ENCODE results near the gene SH3D21. TPM values are rescaled to one million over a fixed set of nuclear protein-coding genes. Genes with fewer than 3 reads are reported as not detected.

Gene SH3D21
- total and polyA plus RNA-seq, 2 experiments from 2014 or later, result 2.6 to 2.9 TPM

DNA sequence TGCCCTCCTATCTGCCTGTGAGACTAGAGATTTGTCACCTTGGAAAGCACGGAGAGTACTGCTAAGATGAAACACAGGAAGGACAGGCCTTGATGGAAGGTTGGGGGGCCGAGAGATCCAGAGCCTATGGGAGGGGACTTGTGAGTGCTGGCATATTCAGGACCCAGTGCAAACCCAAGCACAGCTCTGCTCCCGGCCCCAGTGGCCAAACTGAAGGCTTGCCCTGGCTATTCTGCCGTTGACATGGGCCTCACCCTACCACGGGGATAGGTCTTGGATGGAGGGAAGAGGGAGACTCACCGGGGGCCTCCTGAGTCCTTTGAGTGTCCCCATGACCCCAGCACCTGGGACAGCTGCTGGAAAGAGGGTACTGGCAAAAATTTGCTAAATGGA is 21.9 kb downstream of the SH3D21 start:
- Histone ChIP-seq H2AFZ (no peak overlapping the region), H3K4me2 (no peak overlapping the region), H3K4me3 (no peak overlapping the region), H3K9me3 (ENCODE audit: low read depth) (no peaks in the 10 kb centered on the region), H3K9me2 (replicated peaks; ENCODE audit: insufficient read depth) (no peaks in the 10 kb centered on the region), H3K79me2 (no peaks in the 10 kb centered on the region), H3K4me1 (ENCODE audit: insufficient read depth) (peaks cover 26% of the 10 kb centered on the region), H3K27ac (no peak overlapping the region), H4K20me1 (ENCODE audit: insufficient read depth, poor library complexity, severe bottlenecking) (no peaks in the 10 kb centered on the region), H3K27me3 (no peaks in the 10 kb centered on the region), H3K36me3 (replicated peaks; ENCODE audit: insufficient read depth, low read depth) (no peaks in the 10 kb centered on the region)
- 87% methylated on average over 6 of the region's 6 CpGs for WGBS (ENCODE audit: low lambda C conversion rate, missing lambda C conversion rate)
- no peak for DNase-seq (ENCODE audit: low spot score)
- TF ChIP-seq EZH2 (IDR thresholded peaks at IDR 0.05; ENCODE audit: borderline replicate concordance) (no peak), EZH2phosphoT487 (IDR thresholded peaks at IDR 0.05; ENCODE audit: low read depth, severe bottlenecking, unreplicated experiment) (no peak)

DNA sequence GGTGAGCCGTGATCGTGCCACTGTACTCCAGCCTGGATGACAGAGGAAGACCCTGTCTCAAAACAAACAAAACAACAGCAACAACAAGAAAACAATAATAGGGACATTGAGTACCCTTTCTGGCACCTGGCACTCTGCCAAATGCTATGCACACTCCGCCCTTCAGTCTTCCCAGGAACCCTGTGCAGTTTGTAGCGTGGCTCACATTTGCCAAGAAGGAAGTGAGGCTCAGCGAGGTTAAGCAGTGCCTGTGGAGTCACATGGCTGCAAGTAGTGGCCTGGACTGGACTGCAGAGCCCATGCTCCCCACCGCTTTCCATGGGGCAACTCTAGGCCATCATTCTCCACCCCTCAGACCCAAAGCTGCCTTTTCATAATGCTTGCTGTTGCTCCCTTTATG is 22.5 kb downstream of the SH3D21 start:
- Histone ChIP-seq H4K20me1 (ENCODE audit: insufficient read depth, poor library complexity, severe bottlenecking) (no peaks in the 10 kb centered on the region), H3K36me3 (replicated peaks; ENCODE audit: insufficient read depth, low read depth) (no peaks in the 10 kb centered on the region), H3K27ac (no peak overlapping the region), H3K4me2 (no peak overlapping the region), H3K27me3 (no peaks in the 10 kb centered on the region), H3K9me3 (ENCODE audit: low read depth) (no peaks in the 10 kb centered on the region), H3K79me2 (no peaks in the 10 kb centered on the region), H3K4me3 (no peak overlapping the region), H2AFZ (no peak overlapping the region), H3K9me2 (replicated peaks; ENCODE audit: insufficient read depth) (no peaks in the 10 kb centered on the region), H3K4me1 (ENCODE audit: insufficient read depth) (peaks cover 26% of the 10 kb centered on the region)
- TF ChIP-seq EZH2 (IDR thresholded peaks at IDR 0.05; ENCODE audit: borderline replicate concordance) (no peak), EZH2phosphoT487 (IDR thresholded peaks at IDR 0.05; ENCODE audit: low read depth, severe bottlenecking, unreplicated experiment) (no peak)
- TF ChIP-seq, protein P1, sequence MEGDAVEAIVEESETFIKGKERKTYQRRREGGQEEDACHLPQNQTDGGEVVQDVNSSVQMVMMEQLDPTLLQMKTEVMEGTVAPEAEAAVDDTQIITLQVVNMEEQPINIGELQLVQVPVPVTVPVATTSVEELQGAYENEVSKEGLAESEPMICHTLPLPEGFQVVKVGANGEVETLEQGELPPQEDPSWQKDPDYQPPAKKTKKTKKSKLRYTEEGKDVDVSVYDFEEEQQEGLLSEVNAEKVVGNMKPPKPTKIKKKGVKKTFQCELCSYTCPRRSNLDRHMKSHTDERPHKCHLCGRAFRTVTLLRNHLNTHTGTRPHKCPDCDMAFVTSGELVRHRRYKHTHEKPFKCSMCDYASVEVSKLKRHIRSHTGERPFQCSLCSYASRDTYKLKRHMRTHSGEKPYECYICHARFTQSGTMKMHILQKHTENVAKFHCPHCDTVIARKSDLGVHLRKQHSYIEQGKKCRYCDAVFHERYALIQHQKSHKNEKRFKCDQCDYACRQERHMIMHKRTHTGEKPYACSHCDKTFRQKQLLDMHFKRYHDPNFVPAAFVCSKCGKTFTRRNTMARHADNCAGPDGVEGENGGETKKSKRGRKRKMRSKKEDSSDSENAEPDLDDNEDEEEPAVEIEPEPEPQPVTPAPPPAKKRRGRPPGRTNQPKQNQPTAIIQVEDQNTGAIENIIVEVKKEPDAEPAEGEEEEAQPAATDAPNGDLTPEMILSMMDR (IDR thresholded peaks at IDR 0.05; ENCODE audit: poor library complexity), result no peak
- DNase-seq (ENCODE audit: low spot score), result no peak
- WGBS (ENCODE audit: low lambda C conversion rate, missing lambda C conversion rate), result 72% methylated on average over 6 of the region's 6 CpGs

DNA sequence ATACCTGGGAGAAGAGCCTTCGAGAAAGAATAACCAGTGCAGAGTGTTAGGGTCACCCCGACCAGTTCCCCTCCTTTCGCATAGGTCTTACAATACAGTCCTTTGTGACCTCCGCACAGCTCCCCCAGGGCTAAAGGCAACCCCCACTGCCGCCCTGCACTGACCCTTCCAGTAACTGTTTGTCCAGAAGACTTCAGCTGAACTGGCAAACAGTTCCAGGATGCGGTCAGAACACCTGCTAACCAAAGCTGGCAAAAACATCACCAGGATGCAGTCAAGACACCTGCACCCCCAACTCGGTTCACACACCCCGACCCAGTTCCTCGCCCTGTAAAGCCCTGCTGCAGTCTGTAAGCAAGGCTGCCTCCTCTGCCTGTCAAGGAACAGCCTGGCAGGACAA is 23.6 kb downstream of the SH3D21 start:
- 91% methylated on average over 9 of the region's 9 CpGs for WGBS (ENCODE audit: low lambda C conversion rate, missing lambda C conversion rate)
- TF ChIP-seq EZH2 (IDR thresholded peaks at IDR 0.05; ENCODE audit: borderline replicate concordance), result no peak
- TF ChIP-seq, protein P1 (IDR thresholded peaks at IDR 0.05; ENCODE audit: poor library complexity), result no peak
- TF ChIP-seq EZH2phosphoT487 (IDR thresholded peaks at IDR 0.05; ENCODE audit: low read depth, severe bottlenecking, unreplicated experiment), result no peak
- Histone ChIP-seq H4K20me1 (ENCODE audit: insufficient read depth, poor library complexity, severe bottlenecking) (no peaks in the 10 kb centered on the region), H3K4me1 (ENCODE audit: insufficient read depth) (peaks cover 14% of the 10 kb centered on the region), H2AFZ (no peak overlapping the region), H3K27ac (no peak overlapping the region), H3K4me3 (no peak overlapping the region), H3K4me2 (no peak overlapping the region), H3K27me3 (no peaks in the 10 kb centered on the region), H3K36me3 (replicated peaks; ENCODE audit: insufficient read depth, low read depth) (no peaks in the 10 kb centered on the region), H3K79me2 (no peaks in the 10 kb centered on the region), H3K9me3 (ENCODE audit: low read depth) (no peaks in the 10 kb centered on the region), H3K9me2 (replicated peaks; ENCODE audit: insufficient read depth) (no peaks in the 10 kb centered on the region)
- no peak for DNase-seq (ENCODE audit: low spot score)

DNA sequence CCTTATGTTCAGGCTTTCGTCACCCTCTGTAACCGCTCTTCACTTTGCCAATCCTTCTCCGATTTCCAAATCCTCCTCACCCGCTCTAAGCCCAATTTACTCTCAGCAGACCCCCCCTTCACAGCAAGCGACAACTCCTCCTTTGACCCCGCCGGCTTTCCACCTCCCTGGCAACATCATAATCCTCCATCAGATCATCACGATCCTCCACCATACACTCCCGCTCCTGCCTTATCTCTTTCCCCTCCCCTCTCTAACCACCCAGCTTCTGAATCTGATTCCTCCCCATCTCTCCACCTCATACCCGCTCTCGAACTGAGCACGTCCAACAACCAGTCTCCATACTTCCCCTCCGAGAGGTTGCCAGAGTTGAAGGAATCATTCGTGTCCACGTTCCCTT is 24.8 kb downstream of the SH3D21 start:
- H3K79me2 ChIP-seq, result no peaks in the 10 kb centered on the region
- no peak overlapping the region for H3K27ac ChIP-seq
- no peaks in the 10 kb centered on the region for H3K36me3 ChIP-seq (replicated peaks; ENCODE audit: insufficient read depth, low read depth)
- no peaks in the 10 kb centered on the region for H3K9me3 ChIP-seq (ENCODE audit: low read depth)
- TF ChIP-seq, protein P1 (IDR thresholded peaks at IDR 0.05; ENCODE audit: poor library complexity), result no peak
- TF ChIP-seq EZH2phosphoT487 (IDR thresholded peaks at IDR 0.05; ENCODE audit: low read depth, severe bottlenecking, unreplicated experiment) (no peak), EZH2 (IDR thresholded peaks at IDR 0.05; ENCODE audit: borderline replicate concordance) (no peak)
- H3K4me2 ChIP-seq, result no peak overlapping the region
- H3K9me2 ChIP-seq (replicated peaks; ENCODE audit: insufficient read depth), result no peaks in the 10 kb centered on the region
- no peak overlapping the region for H2AFZ ChIP-seq
- H3K27me3 ChIP-seq, result no peaks in the 10 kb centered on the region
- H3K4me3 ChIP-seq, result no peak overlapping the region
- H3K4me1 ChIP-seq (ENCODE audit: insufficient read depth), result peaks cover 10% of the 10 kb centered on the region
- WGBS (ENCODE audit: low lambda C conversion rate, missing lambda C conversion rate), result 89% methylated on average over 15 of the region's 15 CpGs
- no peaks in the 10 kb centered on the region for H4K20me1 ChIP-seq (ENCODE audit: insufficient read depth, poor library complexity, severe bottlenecking)
- no peak for DNase-seq (ENCODE audit: low spot score)

All from hepatocyte (in vitro differentiated cells).